ENCODE results near the gene SLC44A5. TPM values are rescaled to one million over a fixed set of nuclear protein-coding genes. Genes with fewer than 3 reads are reported as not detected.

The SLC44A5 gene
- total and polyA plus RNA-seq, 10 of the 15 experiments (the other 5 are each of a cell fraction or from before 2014, with no cell fraction given) = 0.04 to 1.3 TPM; not detected in 8

GRCh38 chr1:75630004-75630594 lies 19.2 kb upstream of the SLC44A5 start:
- ChIA-PET CTCF (interaction anchor here (1.0 to 6.3 kb wide), 4 partner anchors 13 to 363 kb away, joined by 3 to 71 read pairs (median 4); no protein-coding TSS in a partner anchor), POLR2A (no interaction called here)
- in situ Hi-C loops (cut with MboI) = loop anchor here (10.0 kb wide), 1 partner anchor 365 kb away; no protein-coding TSS in a partner anchor

GRCh38 chr1:75625795-75626194 lies 14.9 kb upstream of the SLC44A5 start:
- SMC1A ChIA-PET (ENCODE audit: uncharacterized antibody, unreplicated experiment) = no interaction called here
- POLR2A ChIA-PET = interaction anchor here (0.5 kb wide), 1 partner anchor 166 kb away, joined by 3 read pairs; no protein-coding TSS in a partner anchor
- in situ Hi-C loops (cut with MboI) = loop anchor here (10.0 kb wide), 1 partner anchor 391 kb away; no protein-coding TSS in a partner anchor
- BruUV-seq (replicated peaks) = no TSS peak
- Histone ChIP-seq H3K4me2 (ENCODE audit: control insufficient read depth, insufficient read depth) (no peak overlapping the region), H2AFZ (ENCODE audit: control insufficient read depth, low read depth, low read length) (no peak overlapping the region), H3K27ac (ENCODE audit: control insufficient read depth, insufficient read depth) (no peak overlapping the region), H3K9ac (ENCODE audit: control insufficient read depth, insufficient read depth, low read length) (no peak overlapping the region), H3K79me2 (ENCODE audit: control insufficient read depth, insufficient read depth, low read length) (no peaks in the 10 kb centered on the region), H3K36me3 (ENCODE audit: control insufficient read depth in 2 of 2, insufficient read depth in 2 of 2, low read length in 1 of 2) (no peaks in the 10 kb centered on the region), H3K4me1 (ENCODE audit: control insufficient read depth, insufficient read depth, low read length) (no peaks in the 10 kb centered on the region), H3K27me3 (replicated peaks in 1 of 2; ENCODE audit: control insufficient read depth in 2 of 2, insufficient read depth in 2 of 2, low read length in 1 of 2) (no peaks in the 10 kb centered on the region), H3K4me3 (no peak overlapping the region), H4K20me1 (ENCODE audit: control insufficient read depth, insufficient read depth) (no peaks in the 10 kb centered on the region), H3K9me3 (replicated peaks; ENCODE audit: control insufficient read depth, insufficient read depth, low read length) (no peaks in the 10 kb centered on the region)
- ATAC-seq = no peak
- intact Hi-C loops (cut with micrococcal nuclease; ENCODE audit: unreplicated experiment) = no loop called here
- CTCF ChIA-PET = no interaction called here
- WGBS (ENCODE audit: insufficient coverage, insufficient replicate concordance, low lambda C conversion rate, missing lambda C conversion rate) = 23% methylated on average over 3 of the region's 3 CpGs
- DNase-seq (ENCODE audit: low read depth, low spot score) = no peak
- FAIRE-seq = no peak
- TF ChIP-seq RCOR1 (conservative IDR thresholded peaks at IDR 0.05; ENCODE audit: low read depth, low read length) = no peak
- no peak for TF ChIP-seq E4F1 (IDR thresholded peaks at IDR 0.05; ENCODE audit: borderline replicate concordance, partially characterized antibody)
- TF ChIP-seq PAX8 (IDR thresholded peaks at IDR 0.05) = no peak
- no peak for TF ChIP-seq YY1 (IDR thresholded peaks at IDR 0.05; ENCODE audit: low read depth, low read length)
- TF ChIP-seq MTA2 (IDR thresholded peaks at IDR 0.05; ENCODE audit: low read depth) = no peak
- no peak for TF ChIP-seq ZNF217 (IDR thresholded peaks at IDR 0.05)
- TF ChIP-seq EP300 (IDR thresholded peaks at IDR 0.05; ENCODE audit: borderline replicate concordance in 1 of 2, control insufficient read depth in 1 of 2, low read depth in 2 of 2, low read length in 2 of 2) = no peak
- TF ChIP-seq, protein P1, sequence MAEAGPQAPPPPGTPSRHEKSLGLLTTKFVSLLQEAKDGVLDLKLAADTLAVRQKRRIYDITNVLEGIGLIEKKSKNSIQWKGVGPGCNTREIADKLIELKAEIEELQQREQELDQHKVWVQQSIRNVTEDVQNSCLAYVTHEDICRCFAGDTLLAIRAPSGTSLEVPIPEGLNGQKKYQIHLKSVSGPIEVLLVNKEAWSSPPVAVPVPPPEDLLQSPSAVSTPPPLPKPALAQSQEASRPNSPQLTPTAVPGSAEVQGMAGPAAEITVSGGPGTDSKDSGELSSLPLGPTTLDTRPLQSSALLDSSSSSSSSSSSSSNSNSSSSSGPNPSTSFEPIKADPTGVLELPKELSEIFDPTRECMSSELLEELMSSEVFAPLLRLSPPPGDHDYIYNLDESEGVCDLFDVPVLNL (IDR thresholded peaks at IDR 0.05; ENCODE audit: low read depth, low read length) = no peak
- no peak for TF ChIP-seq GATAD2B (conservative IDR thresholded peaks at IDR 0.05; ENCODE audit: low read depth)
- RAD21 ChIA-PET (ENCODE audit: unreplicated experiment) = no interaction called here

More at GRCh38 chr1:75630004-75630594, 19.2 kb upstream of the SLC44A5 start:
- TF ChIP-seq FOS (IDR thresholded peaks at IDR 0.05; ENCODE audit: borderline replicate concordance, extremely low read depth, insufficient read length) (no peak), ZNF24 (IDR thresholded peaks at IDR 0.05) (no peak), POLR2A (IDR thresholded peaks at IDR 0.05; ENCODE audit: low read depth, low read length) (no peak)
- intact Hi-C loops (cut with micrococcal nuclease; ENCODE audit: unreplicated experiment) = loop anchor here (10.0 kb wide), 1 partner anchor 195 kb away; no protein-coding TSS in a partner anchor
- ChIA-PET SMC1A (ENCODE audit: uncharacterized antibody, unreplicated experiment) (interaction anchor here (0.7 to 2.8 kb wide), 4 partner anchors 40 to 397 kb away, joined by 3 to 12 read pairs (median 5); no protein-coding TSS in a partner anchor), RAD21 (ENCODE audit: unreplicated experiment) (interaction anchor here (1.2 to 2.5 kb wide), 4 partner anchors 8 to 397 kb away, joined by 3 to 6 read pairs (median 4); no protein-coding TSS in a partner anchor)
- H3K27me3 ChIP-seq (replicated peaks in 1 of 2; ENCODE audit: control insufficient read depth in 2 of 2, insufficient read depth in 2 of 2, low read length in 1 of 2) = no peaks in the 10 kb centered on the region
- BruUV-seq (replicated peaks) = no TSS peak
- H3K27ac ChIP-seq (ENCODE audit: control insufficient read depth, insufficient read depth) = no peak overlapping the region
- no peaks in the 10 kb centered on the region for H3K4me1 ChIP-seq (ENCODE audit: control insufficient read depth, insufficient read depth, low read length)
- no peak overlapping the region for H3K4me3 ChIP-seq
- no peak overlapping the region for H2AFZ ChIP-seq (ENCODE audit: control insufficient read depth, low read depth, low read length)
- H3K9ac ChIP-seq (ENCODE audit: control insufficient read depth, insufficient read depth, low read length) = no peak overlapping the region
- H4K20me1 ChIP-seq (ENCODE audit: control insufficient read depth, insufficient read depth) = no peaks in the 10 kb centered on the region
- ATAC-seq (no peak; the same call in 2 of the 3 replicates), DNase-seq (ENCODE audit: low read depth, low spot score) (no peak), FAIRE-seq (no peak)
- no peaks in the 10 kb centered on the region for H3K9me3 ChIP-seq (replicated peaks; ENCODE audit: control insufficient read depth, insufficient read depth, low read length)
- 56% methylated on average over 3 of the region's 3 CpGs for WGBS (ENCODE audit: insufficient coverage, insufficient replicate concordance, low lambda C conversion rate, missing lambda C conversion rate)
- H3K36me3 ChIP-seq (ENCODE audit: control insufficient read depth in 2 of 2, insufficient read depth in 2 of 2, low read length in 1 of 2) = no peaks in the 10 kb centered on the region
- H3K4me2 ChIP-seq (ENCODE audit: control insufficient read depth, insufficient read depth) = no peak overlapping the region
- no peaks in the 10 kb centered on the region for H3K79me2 ChIP-seq (ENCODE audit: control insufficient read depth, insufficient read depth, low read length)

All from GM12878 (cell line).